ENCODE results near the gene NTRK2. TPM values are rescaled to one million over a fixed set of nuclear protein-coding genes. Genes with fewer than 3 reads are reported as not detected.

Gene NTRK2
- total RNA-seq, 4 donors from 2014 or later, result 1.1 to 7.3 (median 1.5) TPM

DNA sequence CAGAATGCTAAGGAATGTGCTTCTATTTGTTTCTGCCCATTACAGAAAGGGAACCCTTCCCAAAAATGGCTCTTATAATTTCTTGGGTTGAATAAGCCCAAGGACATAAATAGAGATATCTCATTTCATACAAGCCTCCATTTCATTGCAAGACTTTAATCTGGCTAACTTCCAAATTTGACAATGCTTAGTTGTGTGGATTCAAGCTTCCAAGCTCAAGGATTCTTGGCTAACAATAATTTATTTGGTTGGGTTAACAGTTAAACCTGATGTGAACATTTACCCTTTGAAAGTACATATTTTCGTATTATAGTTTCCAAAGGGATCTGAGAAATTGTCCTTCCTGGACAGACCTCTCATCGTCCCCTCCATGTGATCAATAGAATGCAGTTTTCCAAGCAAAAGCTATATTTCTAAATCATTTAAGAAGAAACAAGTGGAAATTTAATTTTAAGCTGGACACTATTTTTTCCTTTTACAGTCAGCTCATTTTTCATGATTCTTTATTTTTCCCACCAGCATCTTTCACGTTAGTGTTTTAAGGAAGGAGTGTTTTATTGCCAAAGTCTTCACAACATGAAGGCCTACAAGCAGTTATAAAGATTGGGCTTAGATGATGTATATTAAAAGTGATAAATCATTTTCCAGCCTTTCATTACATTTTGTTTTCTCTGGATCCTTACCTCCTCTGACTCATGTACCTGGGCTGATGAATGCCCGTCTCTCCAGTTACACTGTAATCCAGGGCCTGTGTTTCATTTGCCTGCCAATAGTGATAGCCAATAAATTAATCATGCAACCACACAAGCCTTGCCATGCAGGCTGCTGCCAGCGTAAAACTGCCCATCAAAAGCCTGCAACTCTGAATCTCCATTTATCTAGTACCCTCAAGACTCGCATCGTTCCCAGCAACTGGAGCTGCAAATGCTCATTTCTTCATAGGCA is 176.7 kb downstream of the NTRK2 start:
- Histone ChIP-seq H3K4me1 (no peaks in the 10 kb centered on the region), H3K36me3 (no peaks in the 10 kb centered on the region), H3K27ac (no peak overlapping the region), H3K9me3 (no peaks in the 10 kb centered on the region), H3K4me3 (no peak overlapping the region), H3K27me3 (no peaks in the 10 kb centered on the region)
- TF ChIP-seq, protein P1, sequence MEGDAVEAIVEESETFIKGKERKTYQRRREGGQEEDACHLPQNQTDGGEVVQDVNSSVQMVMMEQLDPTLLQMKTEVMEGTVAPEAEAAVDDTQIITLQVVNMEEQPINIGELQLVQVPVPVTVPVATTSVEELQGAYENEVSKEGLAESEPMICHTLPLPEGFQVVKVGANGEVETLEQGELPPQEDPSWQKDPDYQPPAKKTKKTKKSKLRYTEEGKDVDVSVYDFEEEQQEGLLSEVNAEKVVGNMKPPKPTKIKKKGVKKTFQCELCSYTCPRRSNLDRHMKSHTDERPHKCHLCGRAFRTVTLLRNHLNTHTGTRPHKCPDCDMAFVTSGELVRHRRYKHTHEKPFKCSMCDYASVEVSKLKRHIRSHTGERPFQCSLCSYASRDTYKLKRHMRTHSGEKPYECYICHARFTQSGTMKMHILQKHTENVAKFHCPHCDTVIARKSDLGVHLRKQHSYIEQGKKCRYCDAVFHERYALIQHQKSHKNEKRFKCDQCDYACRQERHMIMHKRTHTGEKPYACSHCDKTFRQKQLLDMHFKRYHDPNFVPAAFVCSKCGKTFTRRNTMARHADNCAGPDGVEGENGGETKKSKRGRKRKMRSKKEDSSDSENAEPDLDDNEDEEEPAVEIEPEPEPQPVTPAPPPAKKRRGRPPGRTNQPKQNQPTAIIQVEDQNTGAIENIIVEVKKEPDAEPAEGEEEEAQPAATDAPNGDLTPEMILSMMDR (IDR thresholded peaks at IDR 0.05 in 4 of 5, conservative IDR thresholded peaks at IDR 0.05 in 1 of 5), result no peak
- TF ChIP-seq POLR2A (IDR thresholded peaks at IDR 0.05), result no peak
- in situ Hi-C loops (cut with MboI; ENCODE audit: low sequenced_read_pairs in 4 of 4), result no loop called here
- DNase-seq (no peak), ATAC-seq (no peak)
- intact Hi-C loops (cut with DNase I; ENCODE audit: low total_unique reads), result no loop called here

DNA sequence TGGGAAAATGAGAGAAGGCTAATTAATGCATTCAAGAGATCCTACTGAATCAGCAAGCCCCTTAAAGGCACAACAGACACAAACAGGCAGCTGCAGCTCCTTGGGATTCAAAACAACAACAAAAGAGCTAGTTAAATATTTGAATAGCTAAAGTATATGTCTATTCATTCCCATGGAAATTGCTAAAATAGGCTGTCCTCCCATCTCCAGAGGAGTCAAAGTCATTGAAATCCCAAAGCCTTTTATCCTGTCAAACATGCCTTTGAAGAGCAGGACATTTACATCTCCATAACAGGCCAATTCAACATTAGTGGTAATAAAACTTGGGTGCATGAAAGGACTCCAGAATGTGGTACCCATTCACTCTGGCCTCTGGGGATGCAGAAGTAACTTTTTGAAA is 177.4 kb downstream of the NTRK2 start:
- in situ Hi-C loops (cut with MboI; ENCODE audit: low sequenced_read_pairs in 4 of 4) (no loop called here), intact Hi-C loops (cut with DNase I; ENCODE audit: low total_unique reads) (no loop called here)
- Histone ChIP-seq H3K9me3 (no peaks in the 10 kb centered on the region), H3K4me1 (peaks cover 0 to 2% of the 10 kb centered on the region in 2 donors), H3K4me3 (no peak overlapping the region), H3K27ac (no peak overlapping the region), H3K36me3 (no peaks in the 10 kb centered on the region), H3K27me3 (no peaks in the 10 kb centered on the region)
- no peak for DNase-seq
- TF ChIP-seq POLR2A (IDR thresholded peaks at IDR 0.05), result no peak
- TF ChIP-seq, protein P1 (IDR thresholded peaks at IDR 0.05 in 4 of 5, conservative IDR thresholded peaks at IDR 0.05 in 1 of 5), result no peak
- no peak for ATAC-seq

DNA sequence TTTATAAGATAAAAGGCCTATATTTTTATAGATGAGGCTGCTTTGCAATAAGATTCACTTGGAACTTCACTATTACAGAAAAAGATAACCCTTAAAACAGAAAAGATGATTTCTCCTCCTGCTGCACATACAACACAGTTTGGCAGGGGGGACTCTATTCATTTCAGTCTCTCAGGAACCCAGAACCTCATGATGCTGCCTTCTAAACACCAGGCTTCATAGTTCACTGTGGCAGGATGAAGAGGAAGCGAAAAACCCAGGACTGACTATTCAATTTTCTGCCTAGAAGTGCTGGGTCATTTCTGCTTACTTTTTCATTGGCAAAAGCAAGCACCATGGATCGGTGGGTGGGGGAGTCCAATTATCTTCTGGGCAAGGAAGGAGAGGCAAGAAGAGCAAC is 179.5 kb downstream of the NTRK2 start:
- peaks cover 14 to 16% of the 10 kb centered on the region in 2 donors for H3K4me1 ChIP-seq
- TF ChIP-seq POLR2A (IDR thresholded peaks at IDR 0.05), result no peak
- TF ChIP-seq, protein P1 (IDR thresholded peaks at IDR 0.05 in 4 of 5, conservative IDR thresholded peaks at IDR 0.05 in 1 of 5), result no peak
- DNase-seq, result no peak
- intact Hi-C loops (cut with DNase I; ENCODE audit: low total_unique reads) (no loop called here), in situ Hi-C loops (cut with MboI; ENCODE audit: low sequenced_read_pairs in 4 of 4) (no loop called here)
- H3K27ac ChIP-seq, result no peak overlapping the region
- H3K27me3 ChIP-seq, result no peaks in the 10 kb centered on the region
- H3K36me3 ChIP-seq, result no peaks in the 10 kb centered on the region
- H3K9me3 ChIP-seq, result no peaks in the 10 kb centered on the region
- no peak overlapping the region for H3K4me3 ChIP-seq
- no peak for ATAC-seq

DNA sequence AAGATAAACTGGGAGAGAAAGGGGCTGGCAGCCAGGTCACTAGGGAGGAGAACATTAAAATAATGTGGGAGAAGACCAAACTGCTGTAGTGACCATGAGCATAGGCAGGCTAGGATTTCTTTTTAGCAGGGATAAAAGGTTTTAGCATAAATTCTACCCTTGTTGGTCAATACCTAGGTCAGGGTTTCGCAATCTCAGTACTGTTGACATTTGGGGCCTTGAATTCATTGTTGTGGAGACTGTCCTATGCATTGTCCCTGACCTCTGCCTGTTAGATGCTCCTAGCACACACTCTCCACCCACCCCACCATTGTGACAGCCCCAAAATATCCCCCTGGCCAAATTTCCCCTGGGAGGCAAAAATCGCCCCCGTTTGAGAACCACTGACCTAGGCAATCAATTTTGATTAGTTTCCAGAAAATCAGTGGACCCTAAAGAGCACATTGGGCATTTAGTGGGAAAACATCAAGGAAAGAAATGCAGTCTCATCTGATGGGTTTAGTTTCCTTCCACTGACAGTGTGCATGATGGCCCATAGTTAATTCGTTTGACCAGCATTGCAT is 181.4 kb downstream of the NTRK2 start:
- no peaks in the 10 kb centered on the region for H3K36me3 ChIP-seq
- no peaks in the 10 kb centered on the region for H3K27me3 ChIP-seq
- no peak overlapping the region for H3K4me3 ChIP-seq
- no peak for ATAC-seq
- no peaks in the 10 kb centered on the region for H3K9me3 ChIP-seq
- no peak overlapping the region for H3K27ac ChIP-seq
- TF ChIP-seq POLR2A (IDR thresholded peaks at IDR 0.05), result no peak
- TF ChIP-seq, protein P1 (IDR thresholded peaks at IDR 0.05 in 4 of 5, conservative IDR thresholded peaks at IDR 0.05 in 1 of 5), result no peak
- no peak for DNase-seq
- in situ Hi-C loops (cut with MboI; ENCODE audit: low sequenced_read_pairs in 4 of 4), result no loop called here
- intact Hi-C loops (cut with DNase I; ENCODE audit: low total_unique reads), result no loop called here
- H3K4me1 ChIP-seq, result peaks cover 14 to 16% of the 10 kb centered on the region in 2 donors
